Measurements from ENCODE around the gene PADI4.

GRCh38 chr1:17297991-17298390 lies 10.0 kb upstream of the PADI4 start:
- TF ChIP-seq YY1 (IDR thresholded peaks at IDR 0.05) (no peak), EGR1 (IDR thresholded peaks at IDR 0.05; ENCODE audit: low read depth in 2 of 2) (no peak)
